Choroid plexus epithelial cell (primary cell): ENCODE results near the gene SHOC2.
A peak's percentile ranks its signal among the peaks of the same experiment; 100 is the strongest.

Source experiments
- DNase-seq: peaks from one replicate; pipeline ENCODE4 v3.0.0-alpha.2; 2010; ENCODE audit warnings: low read depth
- H3K4me3 ChIP-seq: 2 replicates; pipeline ENCODE4 v1.5.1; 2011; ENCODE audit warnings: low read depth, mild to moderate bottlenecking, control low read depth, low read length, moderate library complexity
- CTCF ChIP-seq: conservative IDR thresholded peaks from 2 replicates; pipeline ENCODE4 v1.5.1; 2011; ENCODE audit warnings: low read depth, mild to moderate bottlenecking, control low read depth, inconsistent platforms, low read length, moderate library complexity

Gene SHOC2

GRCh38 chr10:111018021-111018420 lies 98.6 kb downstream of the SHOC2 start:
- H3K4me3 ChIP-seq = no peak overlapping the region
- DNase-seq = peak; percentile 33
- TF ChIP-seq CTCF = no peak

- no peak overlapping the region for H3K4me3 ChIP-seq
- no peak for TF ChIP-seq CTCF
- no peak for DNase-seq
Observed at GRCh38 chr10:111023060-111023459, 103.7 kb downstream of the SHOC2 start.

GRCh38 chr10:111030042-111030750 lies 110.8 kb downstream of the SHOC2 start:
- DNase-seq = peak; percentile 16
- no peak for TF ChIP-seq CTCF
- H3K4me3 ChIP-seq = no peak overlapping the region

GRCh38 chr10:111034598-111035310 lies 115.3 kb downstream of the SHOC2 start:
- TF ChIP-seq CTCF = no peak
- H3K4me3 ChIP-seq = no peak overlapping the region
- peak; percentile 39 for DNase-seq

GRCh38 chr10:111035542-111035941 lies 116.1 kb downstream of the SHOC2 start:
- no peak overlapping the region for H3K4me3 ChIP-seq
- peak; percentile 56 for DNase-seq
- no peak for TF ChIP-seq CTCF

GRCh38 chr10:111037858-111038257 lies 118.5 kb downstream of the SHOC2 start:
- H3K4me3 ChIP-seq = no peak overlapping the region
- DNase-seq = peak; percentile 20
- peak; percentile 47 for TF ChIP-seq CTCF
